Measurements from ENCODE around the gene RUBCN. TPM values are rescaled to one million over a fixed set of nuclear protein-coding genes. Genes with fewer than 3 reads are reported as not detected.
"Not testable (repeated sequence)": the region's sequence is repeated elsewhere in the genome, so short reads cannot be mapped to it uniquely, and the experiment has no call there.

RUBCN gene
- total RNA-seq, 4 donors from 2014 or later = 29.1 to 50.2 (median 40.7) TPM

- 91% methylated on average over 21 to 23 of the region's 23 CpGs for WGBS, 2 donors
- peak in 1 of 2 donors; percentile 70 for DNase-seq (ENCODE audit: low spot score in 2 of 2)
Measured at GRCh38 chr3:197661234-197661834, 75.4 kb downstream of the RUBCN start.

DNA sequence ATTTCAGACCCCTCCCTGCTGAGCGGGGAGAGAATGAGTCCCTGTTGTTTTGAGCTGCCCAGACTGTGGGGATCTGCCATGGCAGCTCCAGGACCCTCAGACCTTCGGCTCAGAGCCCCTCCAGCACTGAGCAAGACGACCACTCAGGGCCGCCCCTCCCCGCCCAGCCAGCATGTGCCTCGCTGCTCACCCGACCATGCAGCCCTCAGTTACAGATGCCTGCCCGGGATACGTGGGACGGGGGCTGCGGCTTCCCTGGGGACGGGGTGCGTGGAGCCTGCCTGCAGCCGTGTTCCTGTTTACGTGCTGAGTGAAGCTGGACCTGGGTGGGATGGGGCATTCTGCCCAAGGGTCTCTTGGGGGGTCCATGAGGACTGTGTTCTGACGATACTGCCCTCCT, 77.0 kb downstream of the RUBCN start:
- DNase-seq (ENCODE audit: low spot score in 2 of 2) = peak in 1 of 2 donors; percentile 63
- WGBS, 2 donors = 90 to 93% methylated on average over 12 to 15 of the region's 16 CpGs
- intact Hi-C loops (cut with DNase I; ENCODE audit: low total_unique reads); H3K4me3 ChIP-seq (ENCODE audit: low read depth, poor library complexity, severe bottlenecking): not testable (repeated sequence)

More at GRCh38 chr3:197661234-197661834, 75.4 kb downstream of the RUBCN start:
- H3K4me3 ChIP-seq (ENCODE audit: low read depth, poor library complexity, severe bottlenecking); intact Hi-C loops (cut with DNase I; ENCODE audit: low total_unique reads): not testable (repeated sequence)

- WGBS, 2 donors = 69 to 75% methylated on average over 6 to 9 of the region's 10 CpGs
- H3K4me3 ChIP-seq (ENCODE audit: low read depth, poor library complexity, severe bottlenecking); intact Hi-C loops (cut with DNase I; ENCODE audit: low total_unique reads); DNase-seq (ENCODE audit: low spot score in 2 of 2): not testable (repeated sequence)
Measured at GRCh38 chr3:197659144-197659543, 77.6 kb downstream of the RUBCN start.

DNA sequence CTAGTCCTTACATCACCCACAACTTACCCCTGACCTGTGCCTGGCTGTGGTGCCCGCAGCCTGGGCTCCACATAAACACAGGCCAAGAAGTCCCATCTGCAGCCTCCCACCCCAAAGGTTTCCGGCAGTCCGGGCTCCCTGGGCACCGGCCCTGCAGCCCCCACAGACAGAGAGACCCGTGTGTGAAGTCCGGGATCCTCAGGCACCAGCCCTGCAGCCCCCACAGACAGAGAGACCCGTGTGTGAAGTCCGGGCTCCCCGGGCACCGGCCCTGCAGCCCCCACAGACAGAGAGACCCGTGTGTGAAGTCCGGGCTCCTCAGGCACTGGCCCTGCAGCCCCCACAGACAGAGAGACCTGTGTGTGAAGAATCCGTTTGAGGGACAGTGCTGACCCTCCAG, 78.0 kb downstream of the RUBCN start:
- peak in 1 of 2 donors; percentile 15 for DNase-seq (ENCODE audit: low spot score in 2 of 2)
- intact Hi-C loops (cut with DNase I; ENCODE audit: low total_unique reads); H3K4me3 ChIP-seq (ENCODE audit: low read depth, poor library complexity, severe bottlenecking): not testable (repeated sequence)
- WGBS, 2 donors = 76 to 90% methylated on average over 4 to 13 of the region's 13 CpGs

- WGBS, 2 donors = 91% methylated on average over 15 of the region's 30 CpGs; no CpG with 5 or more reads in 1 of the 2 donors
- intact Hi-C loops (cut with DNase I; ENCODE audit: low total_unique reads); H3K4me3 ChIP-seq (ENCODE audit: low read depth, poor library complexity, severe bottlenecking): not testable (repeated sequence)
- peak in 1 of 2 donors; percentile 21 for DNase-seq (ENCODE audit: low spot score in 2 of 2)
Measured at GRCh38 chr3:197657541-197658292, 79.0 kb downstream of the RUBCN start.

- intact Hi-C loops (cut with DNase I; ENCODE audit: low total_unique reads); H3K4me3 ChIP-seq (ENCODE audit: low read depth, poor library complexity, severe bottlenecking): not testable (repeated sequence)
- peak in 1 of 2 donors; percentile 70 for DNase-seq (ENCODE audit: low spot score in 2 of 2)
- 91 to 94% methylated on average over 12 of the region's 12 CpGs for WGBS, 2 donors
Measured at GRCh38 chr3:197656960-197657359, 79.7 kb downstream of the RUBCN start.

DNA sequence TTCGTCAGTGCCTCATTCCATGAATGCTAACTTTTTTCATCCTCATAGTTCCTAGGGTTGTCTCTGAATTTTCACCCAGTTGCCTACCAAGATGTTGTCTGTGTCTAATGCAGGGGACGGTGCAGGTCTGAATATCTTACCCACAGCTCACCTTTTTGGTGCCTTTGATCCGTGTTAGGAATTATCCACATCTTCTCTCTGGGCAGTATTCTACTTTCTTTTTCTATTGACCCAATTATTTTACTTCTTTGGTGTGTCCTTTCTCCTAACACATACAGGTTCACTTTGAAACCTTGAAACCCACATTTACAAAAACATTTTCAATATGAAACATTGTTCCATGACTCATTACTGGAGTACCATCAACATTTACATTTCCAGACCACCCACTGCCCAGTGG, 80.6 kb downstream of the RUBCN start:
- intact Hi-C loops (cut with DNase I; ENCODE audit: low total_unique reads); H3K4me3 ChIP-seq (ENCODE audit: low read depth, poor library complexity, severe bottlenecking); DNase-seq (ENCODE audit: low spot score in 2 of 2): not testable (repeated sequence)
- WGBS, 2 donors = 81 to 92% methylated on average over 3 of the region's 3 CpGs

DNA sequence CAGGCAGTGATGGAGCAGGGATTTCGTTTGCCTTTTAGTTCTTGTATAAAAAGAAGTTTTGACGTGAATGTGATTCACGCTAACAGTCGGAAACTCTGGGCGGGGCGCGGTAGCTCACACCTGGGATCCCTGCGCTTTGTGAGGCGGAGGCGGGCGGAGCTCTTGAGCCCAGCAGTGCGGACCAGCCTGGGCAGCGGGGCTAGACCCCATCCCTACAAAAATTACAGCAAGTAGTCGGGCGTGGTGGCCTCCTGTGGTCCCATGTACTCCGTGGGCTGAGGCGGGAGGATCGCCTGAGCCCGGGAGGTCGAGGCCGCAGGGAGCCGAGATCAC, 81.7 kb downstream of the RUBCN start:
- DNase-seq (ENCODE audit: low spot score in 2 of 2); intact Hi-C loops (cut with DNase I; ENCODE audit: low total_unique reads); H3K4me3 ChIP-seq (ENCODE audit: low read depth, poor library complexity, severe bottlenecking): not testable (repeated sequence)
- WGBS, 2 donors = no CpG with 5 or more reads among the region's 22 CpGs

DNA sequence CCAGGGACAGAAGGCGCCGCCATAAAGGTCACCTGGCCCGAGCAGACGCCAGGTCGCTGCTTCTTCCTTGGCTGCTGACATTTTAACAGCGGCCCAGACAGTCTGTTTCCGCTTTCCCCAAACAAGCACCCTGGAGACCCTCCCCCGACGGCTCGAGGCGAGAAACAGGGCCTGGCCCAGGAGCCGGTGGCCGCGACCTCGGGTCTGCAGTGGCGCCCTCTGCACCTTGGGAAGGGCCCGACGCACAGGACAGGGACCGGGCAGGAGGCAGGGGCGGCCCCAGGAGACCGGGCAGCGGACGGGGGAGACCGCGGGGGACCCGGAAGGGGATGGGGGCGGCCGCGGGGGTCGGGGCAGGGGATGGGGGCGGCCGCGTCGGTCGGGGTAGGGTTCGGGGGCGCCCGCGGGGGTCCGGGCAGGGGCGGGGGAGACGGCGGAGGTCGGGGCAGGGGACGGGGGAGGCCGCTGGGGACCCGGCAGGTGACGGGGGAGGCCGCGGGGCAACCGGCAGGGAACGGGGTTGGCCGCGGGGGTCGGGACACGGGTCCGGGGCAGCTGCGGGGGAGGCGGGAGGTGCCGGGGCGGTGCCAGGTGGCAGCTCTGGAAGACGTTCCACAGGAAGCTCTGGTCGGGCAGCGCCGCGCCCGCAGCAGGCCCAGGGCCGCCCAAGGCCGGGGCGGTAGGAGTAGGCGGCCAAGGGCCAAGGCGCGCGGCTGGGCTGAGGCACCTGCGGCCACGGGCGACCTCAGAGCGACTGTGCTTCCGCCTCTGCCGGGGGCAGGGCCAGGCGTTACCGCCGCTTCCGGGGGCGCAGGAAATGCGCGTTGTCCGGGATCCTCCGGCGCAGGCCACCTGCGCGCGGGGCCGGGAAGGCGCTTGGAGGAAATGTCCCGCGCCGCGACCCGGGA, 82.4 kb downstream of the RUBCN start:
- intact Hi-C loops (cut with DNase I; ENCODE audit: low total_unique reads); H3K4me3 ChIP-seq (ENCODE audit: low read depth, poor library complexity, severe bottlenecking): not testable (repeated sequence)
- WGBS, 2 donors = 1% methylated on average over 16 of the region's 100 CpGs; no CpG with 5 or more reads in 1 of the 2 donors
- peak in 1 of 2 donors; percentile 84 for DNase-seq (ENCODE audit: low spot score in 2 of 2)

DNA sequence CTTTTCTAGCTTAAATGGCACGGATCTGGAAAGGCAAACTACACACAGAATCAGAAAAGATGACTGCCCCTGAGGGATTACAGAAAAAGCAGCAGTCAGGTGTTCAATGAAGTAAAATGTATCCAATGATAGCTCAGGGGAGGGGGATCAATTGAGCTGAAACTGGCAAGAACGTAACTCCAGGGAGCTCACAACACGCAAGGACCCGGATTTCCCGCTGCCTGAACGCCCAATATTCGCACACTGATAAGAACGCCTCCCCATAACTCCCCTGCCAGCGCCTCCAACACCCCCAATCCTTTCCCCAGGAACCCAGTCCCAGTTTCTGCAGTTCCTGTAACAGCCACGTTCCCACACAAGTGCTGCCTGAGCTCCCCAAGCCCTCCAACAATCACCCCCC, 83.8 kb downstream of the RUBCN start:
- intact Hi-C loops (cut with DNase I; ENCODE audit: low total_unique reads); DNase-seq (ENCODE audit: low spot score in 2 of 2); H3K4me3 ChIP-seq (ENCODE audit: low read depth, poor library complexity, severe bottlenecking): not testable (repeated sequence)
- 25 to 38% methylated on average over 1 of the region's 10 CpGs for WGBS, 2 donors

- intact Hi-C loops (cut with DNase I; ENCODE audit: low total_unique reads); H3K4me3 ChIP-seq (ENCODE audit: low read depth, poor library complexity, severe bottlenecking): not testable (repeated sequence)
- WGBS, 2 donors = 93 to 94% methylated on average over 2 to 6 of the region's 7 CpGs
- peak in 1 of 2 donors; percentile 76 for DNase-seq (ENCODE audit: low spot score in 2 of 2)
Measured at GRCh38 chr3:197647649-197648048, 89.1 kb downstream of the RUBCN start.

GRCh38 chr3:197647191-197647590, 89.5 kb downstream of the RUBCN start:
- peak in 1 of 2 donors; percentile 32 for DNase-seq (ENCODE audit: low spot score in 2 of 2)
- WGBS, 2 donors = 94 to 98% methylated on average over 8 to 9 of the region's 9 CpGs
- intact Hi-C loops (cut with DNase I; ENCODE audit: low total_unique reads); H3K4me3 ChIP-seq (ENCODE audit: low read depth, poor library complexity, severe bottlenecking): not testable (repeated sequence)

GRCh38 chr3:197646294-197646693, 90.4 kb downstream of the RUBCN start:
- H3K4me3 ChIP-seq (ENCODE audit: low read depth, poor library complexity, severe bottlenecking); intact Hi-C loops (cut with DNase I; ENCODE audit: low total_unique reads): not testable (repeated sequence)
- peak in 1 of 2 donors; percentile 57 for DNase-seq (ENCODE audit: low spot score in 2 of 2)
- WGBS, 2 donors = 90 to 96% methylated on average over 12 of the region's 12 CpGs

DNA sequence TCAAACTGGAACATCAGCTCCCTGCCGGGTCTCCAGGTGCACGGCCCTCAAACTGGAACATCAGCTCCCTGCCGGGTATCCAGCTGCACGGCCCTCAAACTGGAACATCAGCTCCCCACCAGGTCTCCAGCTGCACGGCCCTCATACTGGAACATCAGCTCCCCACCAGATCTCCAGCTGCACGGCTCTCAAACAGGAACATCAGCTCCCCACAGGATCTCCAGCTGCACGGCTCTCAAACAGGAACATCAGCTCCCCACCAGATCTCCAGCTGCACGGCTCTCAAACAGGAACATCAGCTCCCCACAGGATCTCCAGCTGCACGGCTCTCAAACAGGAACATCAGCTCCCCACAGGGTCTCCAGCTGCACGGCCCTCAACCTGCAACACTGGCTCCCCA, 99.1 kb downstream of the RUBCN start:
- DNase-seq (ENCODE audit: low spot score in 2 of 2); intact Hi-C loops (cut with DNase I; ENCODE audit: low total_unique reads); H3K4me3 ChIP-seq (ENCODE audit: low read depth, poor library complexity, severe bottlenecking): not testable (repeated sequence)
- WGBS, 2 donors = 87 to 90% methylated on average over 10 of the region's 10 CpGs

GRCh38 chr3:197631989-197632388, 104.7 kb downstream of the RUBCN start:
- H3K4me3 ChIP-seq (ENCODE audit: low read depth, poor library complexity, severe bottlenecking); intact Hi-C loops (cut with DNase I; ENCODE audit: low total_unique reads); DNase-seq (ENCODE audit: low spot score in 2 of 2): not testable (repeated sequence)
- 27 to 30% methylated on average over 4 to 6 of the region's 11 CpGs for WGBS, 2 donors
